Upper lobe of right lung (tissue), 1 donor: ENCODE data around the gene FMR1NB. TPM values are rescaled to one million over a fixed set of nuclear protein-coding genes. Genes with fewer than 3 reads are reported as not detected.

Experiments
- ATAC-seq: fragments of 200-7000 bp; cut with Tn5 transposase; one replicate; pipeline ENCODE4 v1.9.1; 2020; ENCODE audit warnings: mild to moderate bottlenecking, moderate library complexity
- DNase-seq: peaks from one replicate; pipeline ENCODE4 v3.0.0-alpha.2; 2020
- H3K27ac ChIP-seq: fragments of 200-600 bp; one replicate; pipeline ENCODE4 v1.8.0; 2022
- H3K27me3 ChIP-seq: fragments of 200-600 bp; one replicate; pipeline ENCODE4 v1.8.0; 2022; ENCODE audit warnings: mild to moderate bottlenecking
- H3K36me3 ChIP-seq: fragments of 200-600 bp; one replicate; pipeline ENCODE4 v1.8.0; 2022
- H3K4me1 ChIP-seq: fragments of 200-600 bp; one replicate; pipeline ENCODE4 v1.8.0; 2022
- H3K4me3 ChIP-seq: fragments of 200-600 bp; one replicate; pipeline ENCODE4 v1.8.0; 2022; ENCODE audit warnings: mild to moderate bottlenecking
- H3K9me3 ChIP-seq: fragments of 200-600 bp; one replicate; pipeline ENCODE4 v1.8.0; 2022
- CTCF ChIP-seq: fragments of 200-600 bp; IDR thresholded peaks from one replicate; pipeline ENCODE4 v1.8.0; 2022; ENCODE audit warnings: antibody characterized with exemption
- intact Hi-C: fragments of 100-400 bp; cut with DNase I; formaldehyde crosslinking; loops from one replicate; pipeline ENCODE4 v1.11.0; 2022
- long read RNA-seq: library from polyadenylated mRNA; unstranded; transcript quantifications from one replicate; pipeline ENCODE4 v2.0.0, GENCODE V29; 2021
- total RNA-seq: library from RNA; stranded (reverse); fragmentation: NEBNext Ultra II Directional; extraction: Animal tissue kit (Norgen Biotek cat#: 25700); gene quantifications from one replicate; pipeline ENCODE4 v1.2.1, GENCODE V29; 2021
- donor health status: DM: no; HTN: yes; CAD: no; lungs with severe emphysema.

The FMR1NB gene
- total RNA-seq: not detected
- long read RNA-seq, partial matches to known transcripts: 0 of 1 reads
- long read RNA-seq, other reads (novel, unspliced or antisense): 1 of 1 reads

GRCh38 chrX:147981038-147981752 lies at the start of gene FMR1NB:
TSS of gene FMR1NB (plus strand) at chrX:147981337. CDS start at chrX:147981403, 66 bp downstream.
- Histone ChIP-seq H3K36me3 (no peaks in the 10 kb centered on the region), H3K4me1 (no peaks in the 10 kb centered on the region), H3K9me3 (no peaks in the 10 kb centered on the region), H3K27me3 (no peaks in the 10 kb centered on the region), H3K4me3 (no peak within 1 kb of the TSS), H3K27ac (no peak within 1 kb of the TSS)
- TF ChIP-seq CTCF: no peak
- DNase-seq: no peak
- ATAC-seq: no peak
- intact Hi-C loops: no loop called here

GRCh38 chrX:147933815-147934214 lies 47.3 kb upstream of the FMR1NB start:
- Histone ChIP-seq H3K9me3 (no peaks in the 10 kb centered on the region), H3K4me3 (no peak overlapping the region), H3K36me3 (peaks cover 48% of the 10 kb centered on the region), H3K4me1 (no peaks in the 10 kb centered on the region), H3K27me3 (no peaks in the 10 kb centered on the region), H3K27ac (no peak overlapping the region)
- TF ChIP-seq CTCF: no peak
- ATAC-seq: no peak
- DNase-seq: no peak
- intact Hi-C loops: no loop called here

- peaks cover 40% of the 10 kb centered on the region for H3K36me3 ChIP-seq
- no peaks in the 10 kb centered on the region for H3K9me3 ChIP-seq
- intact Hi-C loops: no loop called here
- H3K4me3 ChIP-seq: no peak overlapping the region
- H3K27ac ChIP-seq: no peak overlapping the region
- no peaks in the 10 kb centered on the region for H3K4me1 ChIP-seq
- ATAC-seq: no peak
- no peaks in the 10 kb centered on the region for H3K27me3 ChIP-seq
- TF ChIP-seq CTCF: no peak
- no peak for DNase-seq
These were observed 45.9 kb upstream of the FMR1NB start for GRCh38 chrX:147935156-147935758.

GRCh38 chrX:147945286-147945685 lies 35.9 kb upstream of the FMR1NB start:
- no peak for TF ChIP-seq CTCF

GRCh38 chrX:147948531-147948930 lies 32.6 kb upstream of the FMR1NB start:
- Histone ChIP-seq H3K4me1 (no peaks in the 10 kb centered on the region), H3K27ac (no peak overlapping the region), H3K4me3 (no peak overlapping the region), H3K27me3 (no peaks in the 10 kb centered on the region), H3K9me3 (no peaks in the 10 kb centered on the region), H3K36me3 (peaks cover 41% of the 10 kb centered on the region)
- no peak for TF ChIP-seq CTCF
- ATAC-seq (no peak), DNase-seq (no peak)
- intact Hi-C loops: no loop called here

More at GRCh38 chrX:147945286-147945685, 35.9 kb upstream of the FMR1NB start:
- Histone ChIP-seq H3K4me1 (no peaks in the 10 kb centered on the region), H3K36me3 (peaks cover 60% of the 10 kb centered on the region), H3K27ac (no peak overlapping the region), H3K9me3 (no peaks in the 10 kb centered on the region), H3K4me3 (no peak overlapping the region), H3K27me3 (no peaks in the 10 kb centered on the region)
- intact Hi-C loops: no loop called here
- ATAC-seq (no peak), DNase-seq (no peak)
